Right atrium auricular region (tissue), 2 donors: ENCODE measurements around the gene EPM2A. TPM values are rescaled to one million over a fixed set of nuclear protein-coding genes. Genes with fewer than 3 reads are reported as not detected.

ENCODE experiments used
- DNase-seq: peaks from one replicate; pipeline ENCODE4 v3.0.0-alpha.2; 2019; ENCODE audit warnings: low spot score
- H3K27ac ChIP-seq, 2 donors: fragments of 200-600 bp; sonication (generic); 1 replicate in 1 of 2; 2 replicates in 1 of 2; pipeline ENCODE4 v1.5.1; 2016 to 2019
- H3K27me3 ChIP-seq, 2 donors: fragments of 200-600 bp; sonication (generic); one replicate each; pipeline versions ENCODE4 v1.5.1 to v1.6.0; 2017 to 2019
- H3K36me3 ChIP-seq: fragments of 200-600 bp; sonication (generic); one replicate; pipeline ENCODE4 v1.5.1; 2016
- H3K4me1 ChIP-seq, 2 donors: fragments of 200-600 bp; sonication (generic); one replicate each; pipeline versions ENCODE4 v1.5.1 to v1.6.0; 2017 to 2019
- H3K4me3 ChIP-seq, 2 donors: fragments of 200-600 bp; sonication (generic); 1 replicate in 1 of 2; 2 replicates in 1 of 2; pipeline ENCODE4 v1.5.1; 2017 to 2019; ENCODE audit warnings: mild to moderate bottlenecking in 1 of 2, moderate library complexity in 1 of 2
- H3K9me3 ChIP-seq, 2 donors: fragments of 200-600 bp; sonication (generic); one replicate each; pipeline ENCODE4 v1.5.1; 2019
- total RNA-seq, 2 donors: library from RNA; depleted of rRNA; stranded (reverse); fragments of >200 nt; gene quantifications; one replicate each; pipeline ENCODE4 v1.1.0, GENCODE V29; 2016
- TF ChIP-seq, protein P1 (sequence below), 2 donors: fragments of 200-600 bp; sonication (generic); IDR thresholded peaks; one replicate each; pipeline ENCODE4 v1.5.1; 2019; ENCODE audit warnings: antibody characterized with exemption in 2 of 2

The EPM2A gene
- total RNA-seq, 2 donors from 2014 or later, result 24.2 to 24.7 TPM

GRCh38 chr6:145763742-145764141 is 28.4 kb upstream of the EPM2A start:
- Histone ChIP-seq H3K36me3 (no peaks in the 10 kb centered on the region), H3K4me1 (no peaks in the 10 kb centered on the region), H3K27me3 (no peaks in the 10 kb centered on the region), H3K27ac (no peak overlapping the region), H3K4me3 (no peak overlapping the region), H3K9me3 (no peaks in the 10 kb centered on the region)
- TF ChIP-seq, protein P1, sequence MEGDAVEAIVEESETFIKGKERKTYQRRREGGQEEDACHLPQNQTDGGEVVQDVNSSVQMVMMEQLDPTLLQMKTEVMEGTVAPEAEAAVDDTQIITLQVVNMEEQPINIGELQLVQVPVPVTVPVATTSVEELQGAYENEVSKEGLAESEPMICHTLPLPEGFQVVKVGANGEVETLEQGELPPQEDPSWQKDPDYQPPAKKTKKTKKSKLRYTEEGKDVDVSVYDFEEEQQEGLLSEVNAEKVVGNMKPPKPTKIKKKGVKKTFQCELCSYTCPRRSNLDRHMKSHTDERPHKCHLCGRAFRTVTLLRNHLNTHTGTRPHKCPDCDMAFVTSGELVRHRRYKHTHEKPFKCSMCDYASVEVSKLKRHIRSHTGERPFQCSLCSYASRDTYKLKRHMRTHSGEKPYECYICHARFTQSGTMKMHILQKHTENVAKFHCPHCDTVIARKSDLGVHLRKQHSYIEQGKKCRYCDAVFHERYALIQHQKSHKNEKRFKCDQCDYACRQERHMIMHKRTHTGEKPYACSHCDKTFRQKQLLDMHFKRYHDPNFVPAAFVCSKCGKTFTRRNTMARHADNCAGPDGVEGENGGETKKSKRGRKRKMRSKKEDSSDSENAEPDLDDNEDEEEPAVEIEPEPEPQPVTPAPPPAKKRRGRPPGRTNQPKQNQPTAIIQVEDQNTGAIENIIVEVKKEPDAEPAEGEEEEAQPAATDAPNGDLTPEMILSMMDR (IDR thresholded peaks at IDR 0.05), result no peak
- no peak for DNase-seq

GRCh38 chr6:145761584-145761983 is 26.3 kb upstream of the EPM2A start:
- no peak for DNase-seq
- TF ChIP-seq, protein P1 (IDR thresholded peaks at IDR 0.05), result no peak
- no peak overlapping the region for H3K4me3 ChIP-seq

DNA sequence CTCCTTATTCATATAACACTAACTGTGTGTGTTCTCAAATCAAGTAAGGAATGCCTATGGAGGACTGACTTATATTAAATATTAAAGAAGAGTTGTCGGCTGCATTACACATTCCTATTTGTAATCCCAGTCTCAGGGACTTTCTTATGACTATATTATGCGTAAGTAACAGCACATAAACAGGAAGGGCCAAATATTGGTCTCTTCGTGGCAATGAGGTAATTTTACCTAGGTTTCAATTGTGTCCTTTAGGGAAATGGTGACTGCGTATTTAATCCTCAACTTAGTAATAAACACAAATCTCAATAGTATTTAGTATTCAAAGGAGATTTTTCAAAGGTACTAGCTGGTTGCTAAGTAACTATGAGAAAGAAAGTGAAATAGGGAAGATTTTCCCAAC is 22.8 kb upstream of the EPM2A start:
- Histone ChIP-seq H3K4me3 (no peak overlapping the region), H3K9me3 (no peaks in the 10 kb centered on the region), H3K4me1 (no peaks in the 10 kb centered on the region), H3K27ac (no peak overlapping the region), H3K36me3 (no peaks in the 10 kb centered on the region), H3K27me3 (no peaks in the 10 kb centered on the region)
- no peak for DNase-seq
- TF ChIP-seq, protein P1 (IDR thresholded peaks at IDR 0.05), result no peak

More at GRCh38 chr6:145761584-145761983, 26.3 kb upstream of the EPM2A start:
- no peak overlapping the region for H3K27ac ChIP-seq
- no peaks in the 10 kb centered on the region for H3K27me3 ChIP-seq
- H3K9me3 ChIP-seq, result no peaks in the 10 kb centered on the region
- no peaks in the 10 kb centered on the region for H3K4me1 ChIP-seq
- H3K36me3 ChIP-seq, result no peaks in the 10 kb centered on the region

- TF ChIP-seq, protein P1 (IDR thresholded peaks at IDR 0.05), result no peak
- no peak overlapping the region for H3K4me3 ChIP-seq
- H3K27me3 ChIP-seq, result no peaks in the 10 kb centered on the region
- no peaks in the 10 kb centered on the region for H3K9me3 ChIP-seq
- H3K4me1 ChIP-seq, result no peaks in the 10 kb centered on the region
- no peak for DNase-seq
- no peaks in the 10 kb centered on the region for H3K36me3 ChIP-seq
- no peak overlapping the region for H3K27ac ChIP-seq
Observed at GRCh38 chr6:145756170-145756662, 20.9 kb upstream of the EPM2A start.

DNA sequence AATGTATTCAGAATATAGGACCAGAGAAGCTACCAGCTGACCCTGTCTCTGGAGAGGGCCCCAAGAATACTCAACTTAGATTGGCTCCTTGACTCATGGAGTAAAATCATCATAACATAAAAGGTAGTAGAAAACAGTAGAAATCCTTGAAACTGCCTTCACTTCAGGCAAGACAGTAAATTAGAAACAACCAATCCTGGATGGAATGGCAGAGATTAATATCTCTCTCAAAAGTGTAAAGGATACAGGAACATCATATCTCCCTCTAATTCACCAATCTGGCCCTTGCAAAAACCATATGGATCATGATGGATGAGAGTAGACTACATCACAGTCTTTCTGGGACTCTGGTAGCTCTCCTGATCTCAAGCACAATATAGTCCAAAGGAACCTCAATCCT is 20.4 kb upstream of the EPM2A start:
- H3K9me3 ChIP-seq, result no peaks in the 10 kb centered on the region
- H3K27me3 ChIP-seq, result no peaks in the 10 kb centered on the region
- DNase-seq, result no peak
- no peaks in the 10 kb centered on the region for H3K4me1 ChIP-seq
- TF ChIP-seq, protein P1 (IDR thresholded peaks at IDR 0.05), result no peak
- H3K36me3 ChIP-seq, result no peaks in the 10 kb centered on the region
- H3K27ac ChIP-seq, result no peak overlapping the region
- H3K4me3 ChIP-seq, result no peak overlapping the region

DNA sequence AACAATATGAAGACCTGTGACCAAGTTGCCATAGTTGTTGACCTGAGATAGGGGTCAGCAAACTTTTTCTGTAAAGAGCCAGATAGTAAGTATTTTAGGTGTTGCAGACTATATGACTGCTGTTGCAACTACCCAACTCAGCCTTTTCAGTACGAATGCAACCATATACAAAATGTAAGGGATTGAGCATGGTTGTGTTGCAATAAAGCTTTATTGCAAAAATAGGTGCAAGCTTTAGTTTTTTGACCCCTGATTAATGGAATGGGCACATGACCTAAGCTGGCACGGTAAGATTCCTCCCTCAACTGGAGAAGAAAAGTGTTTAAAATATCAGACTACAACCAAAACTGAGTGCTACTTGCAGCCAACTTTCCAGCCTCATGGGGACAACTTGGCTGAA is 17.3 kb upstream of the EPM2A start:
- no peak for DNase-seq
- TF ChIP-seq, protein P1 (IDR thresholded peaks at IDR 0.05), result no peak
- H3K27ac ChIP-seq, result no peak overlapping the region
- H3K27me3 ChIP-seq, result no peaks in the 10 kb centered on the region
- no peaks in the 10 kb centered on the region for H3K4me1 ChIP-seq
- H3K36me3 ChIP-seq, result no peaks in the 10 kb centered on the region
- H3K9me3 ChIP-seq, result peaks cover 0 to 4% of the 10 kb centered on the region in 2 donors
- no peak overlapping the region for H3K4me3 ChIP-seq
